Psoas muscle (tissue), 8 donors: ENCODE measurements around the gene ETV6. TPM values are rescaled to one million over a fixed set of nuclear protein-coding genes. Genes with fewer than 3 reads are reported as not detected.

Experiments used
- ATAC-seq, 4 donors: fragments of 200-7000 bp; cut with Tn5 transposase; one replicate each; pipeline ENCODE4 v1.9.1; 2020; ENCODE audit warnings: moderate library complexity in 3 of 4, mild to moderate bottlenecking in 2 of 4
- DNase-seq, 2 donors: peaks; one replicate each; pipeline ENCODE4 v3.0.0-alpha.2; 2020
- H3K27ac ChIP-seq: fragments of 200-600 bp; one replicate; pipeline ENCODE4 v1.8.0; 2022
- H3K27me3 ChIP-seq, 3 donors: fragments of 200-600 bp in 1 of 3; one replicate each; pipeline versions ENCODE4 v1.6.1 to v1.8.0; 2013 to 2022; ENCODE audit warnings: low read length in 2 of 3, mild to moderate bottlenecking in 2 of 3, moderate library complexity in 1 of 3; ENCODE audit not compliant: insufficient read depth in 3 of 3
- H3K36me3 ChIP-seq, 2 donors: fragments of 200-600 bp in 1 of 2; one replicate each; pipeline versions ENCODE4 v1.6.1 to v1.8.0; 2013 to 2022; ENCODE audit warnings: low read depth in 1 of 2, mild to moderate bottlenecking in 1 of 2, moderate library complexity in 1 of 2; ENCODE audit not compliant: insufficient read depth in 1 of 2
- H3K4me1 ChIP-seq: fragments of 200-600 bp; one replicate; pipeline ENCODE4 v1.8.0; 2022
- H3K4me3 ChIP-seq: fragments of 200-600 bp; one replicate; pipeline ENCODE4 v1.8.0; 2022; ENCODE audit warnings: mild to moderate bottlenecking
- H3K9me3 ChIP-seq: fragments of 200-600 bp; one replicate; pipeline ENCODE4 v1.8.0; 2022
- WGBS, 3 donors: extraction: QIAGEN DNeasy Blood & Tissue Kit; methylation state at CpG; one replicate each; pipeline versions ENCODE4 v1.1.6 to v1.1.7; 2013; 5-methylcytosine and 5-hydroxymethylcytosine counted together
- intact Hi-C, 2 donors: fragments of 100-400 bp; cut with DNase I; formaldehyde crosslinking; loops; one replicate each; pipeline versions ENCODE4 v1.11.0 to v1.14.2; 2022
- polyA plus RNA-seq, 3 donors: library from polyadenylated mRNA; stranded (reverse); fragments of 200-250 nt; gene quantifications; one replicate each; pipeline ENCODE4 v1.2.3, GENCODE V29; 2013
- total RNA-seq, 4 donors: library from RNA; stranded (reverse); fragmentation: NEBNext Ultra II Directional in 2 of 4; extraction: Animal tissue kit (Norgen Biotek cat#: 25700) in 2 of 4; gene quantifications; one replicate each; pipeline versions ENCODE4 v1.2.1 to v1.2.4, GENCODE V29; 2021 to 2023
- TF ChIP-seq, protein P1 (sequence below): fragments of 200-600 bp; IDR thresholded peaks from one replicate; pipeline ENCODE4 v1.8.0; 2022; ENCODE audit warnings: antibody characterized with exemption
- donor health status: healthy with polysubstance abuse.
- donor health status: DM: no; HTN: no; CAD: no; lungs with moderate emphysema.
- donor health status: Bipolar disorder and iron deficiency.
- donor health status: healthy.
- donor health status: DM: yes; HTN: yes; CAD: no.
- donor health status: DM: no; HTN: no; CAD: no.
- donor health status: DM: no; HTN: no; CAD: no.
- donor health status: DM: yes; HTN: yes; CAD: no.

ETV6 gene
- total and polyA plus RNA-seq, 7 donors, result 2.8 to 22.9 (median 4.9) TPM

DNA sequence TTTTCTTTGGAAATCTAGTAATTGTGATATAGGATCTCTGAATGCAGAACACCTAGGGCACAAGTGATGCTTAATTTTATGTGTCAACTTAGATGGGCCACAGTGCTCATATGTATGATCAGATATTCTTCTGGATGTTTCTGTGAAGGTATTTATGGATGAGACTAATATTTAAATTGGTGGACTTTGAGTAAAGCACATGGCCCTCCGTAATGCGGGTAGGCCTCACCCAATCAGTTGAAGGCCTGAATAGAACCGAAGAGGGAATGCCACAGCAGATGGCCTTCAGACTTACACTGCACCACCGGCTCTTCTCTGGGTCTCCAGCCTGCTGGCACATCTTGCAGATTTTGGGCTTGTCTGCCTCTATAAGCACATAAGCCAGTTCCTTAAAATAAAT lies 60.0 kb downstream of the ETV6 start:
- intact Hi-C loops, result loop anchor here (5.0 kb wide), 2 partner anchors 42 to 57 kb away; no protein-coding TSS in a partner anchor
- Histone ChIP-seq H3K27ac (no peak overlapping the region), H3K4me3 (no peak overlapping the region), H3K4me1 (peaks cover 35% of the 10 kb centered on the region), H3K27me3 (no peaks in the 10 kb centered on the region), H3K9me3 (no peaks in the 10 kb centered on the region), H3K36me3 (no peaks in the 10 kb centered on the region)
- TF ChIP-seq, protein P1, sequence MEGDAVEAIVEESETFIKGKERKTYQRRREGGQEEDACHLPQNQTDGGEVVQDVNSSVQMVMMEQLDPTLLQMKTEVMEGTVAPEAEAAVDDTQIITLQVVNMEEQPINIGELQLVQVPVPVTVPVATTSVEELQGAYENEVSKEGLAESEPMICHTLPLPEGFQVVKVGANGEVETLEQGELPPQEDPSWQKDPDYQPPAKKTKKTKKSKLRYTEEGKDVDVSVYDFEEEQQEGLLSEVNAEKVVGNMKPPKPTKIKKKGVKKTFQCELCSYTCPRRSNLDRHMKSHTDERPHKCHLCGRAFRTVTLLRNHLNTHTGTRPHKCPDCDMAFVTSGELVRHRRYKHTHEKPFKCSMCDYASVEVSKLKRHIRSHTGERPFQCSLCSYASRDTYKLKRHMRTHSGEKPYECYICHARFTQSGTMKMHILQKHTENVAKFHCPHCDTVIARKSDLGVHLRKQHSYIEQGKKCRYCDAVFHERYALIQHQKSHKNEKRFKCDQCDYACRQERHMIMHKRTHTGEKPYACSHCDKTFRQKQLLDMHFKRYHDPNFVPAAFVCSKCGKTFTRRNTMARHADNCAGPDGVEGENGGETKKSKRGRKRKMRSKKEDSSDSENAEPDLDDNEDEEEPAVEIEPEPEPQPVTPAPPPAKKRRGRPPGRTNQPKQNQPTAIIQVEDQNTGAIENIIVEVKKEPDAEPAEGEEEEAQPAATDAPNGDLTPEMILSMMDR, result no peak
- WGBS, 3 donors, result 94 to 96% (median 96%) methylated on average over 4 of the region's 4 CpGs
- ATAC-seq (no peak), DNase-seq (no peak)

- H3K4me1 ChIP-seq, result peaks cover 29% of the 10 kb centered on the region
- H3K4me3 ChIP-seq, result no peak overlapping the region
- 95 to 98% (median 95%) methylated on average over 6 of the region's 6 CpGs for WGBS, 3 donors
- TF ChIP-seq, protein P1, result no peak
- H3K36me3 ChIP-seq, result no peaks in the 10 kb centered on the region
- H3K9me3 ChIP-seq, result no peaks in the 10 kb centered on the region
- H3K27me3 ChIP-seq, result no peaks in the 10 kb centered on the region
- H3K27ac ChIP-seq, result no peak overlapping the region
- no peak for DNase-seq
- intact Hi-C loops, result loop anchor here in 1 of 2 donors (10.0 kb wide), 1 partner anchor 126 kb away; no protein-coding TSS in a partner anchor
- ATAC-seq, result no peak
Measured at GRCh38 chr12:11710431-11710830, 61.0 kb downstream of the ETV6 start.

GRCh38 chr12:11710906-11711305 lies 61.4 kb downstream of the ETV6 start:
- TF ChIP-seq, protein P1, result no peak
- no peaks in the 10 kb centered on the region for H3K36me3 ChIP-seq
- DNase-seq (no peak), ATAC-seq (no peak)
- H3K4me1 ChIP-seq, result peaks cover 24% of the 10 kb centered on the region
- H3K27me3 ChIP-seq, result no peaks in the 10 kb centered on the region
- no peak overlapping the region for H3K27ac ChIP-seq
- WGBS, 3 donors, result 57 to 70% (median 59%) methylated on average over 3 of the region's 3 CpGs
- no peaks in the 10 kb centered on the region for H3K9me3 ChIP-seq
- intact Hi-C loops, result loop anchor here in 1 of 2 donors (10.0 kb wide), 1 partner anchor 126 kb away; no protein-coding TSS in a partner anchor
- H3K4me3 ChIP-seq, result no peak overlapping the region

DNA sequence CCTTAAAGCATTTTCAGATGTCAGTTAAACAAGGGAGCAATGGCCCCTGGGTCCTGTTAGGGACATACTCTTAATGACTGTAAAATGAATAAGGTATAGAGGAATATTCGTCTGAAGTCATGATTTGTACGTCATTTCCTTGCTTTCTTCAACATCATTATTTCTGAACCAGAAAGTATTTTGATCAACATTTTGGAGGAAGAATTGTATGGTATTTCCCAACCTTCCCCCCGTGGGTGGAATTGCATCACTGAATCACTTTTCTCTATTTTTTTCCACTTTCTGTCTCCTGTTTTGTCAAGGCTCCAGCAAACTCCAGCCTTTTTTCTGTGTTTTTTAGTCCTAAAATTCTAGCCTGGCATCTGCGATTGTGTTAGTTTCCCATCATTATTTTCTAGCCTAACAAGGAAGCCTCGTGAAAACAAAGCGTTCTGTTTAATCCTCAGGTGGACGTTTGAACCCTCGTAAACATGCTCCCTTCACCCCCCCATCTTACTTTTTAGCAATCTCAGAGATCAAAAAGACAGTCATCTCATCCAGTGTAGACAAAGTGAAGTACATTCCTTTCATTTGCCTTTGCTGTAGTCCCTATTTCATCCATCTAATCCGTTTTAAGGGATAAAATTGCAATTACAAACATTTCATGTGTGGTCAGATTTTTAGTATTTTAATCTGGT lies 62.3 kb downstream of the ETV6 start:
- DNase-seq (no peak), ATAC-seq (peak in 1 of 4 donors; percentile 22)
- WGBS, 3 donors, result 63 to 75% (median 67%) methylated on average over 9 of the region's 9 CpGs
- Histone ChIP-seq H3K4me3 (no peak overlapping the region), H3K27me3 (no peaks in the 10 kb centered on the region), H3K36me3 (no peaks in the 10 kb centered on the region), H3K9me3 (no peaks in the 10 kb centered on the region), H3K27ac (no peak overlapping the region), H3K4me1 (peaks cover 15% of the 10 kb centered on the region)
- intact Hi-C loops, result loop anchor here in 1 of 2 donors (10.0 kb wide), 1 partner anchor 127 kb away; no protein-coding TSS in a partner anchor
- TF ChIP-seq, protein P1, result no peak
